ENCODE results near the gene GAL.

DNA sequence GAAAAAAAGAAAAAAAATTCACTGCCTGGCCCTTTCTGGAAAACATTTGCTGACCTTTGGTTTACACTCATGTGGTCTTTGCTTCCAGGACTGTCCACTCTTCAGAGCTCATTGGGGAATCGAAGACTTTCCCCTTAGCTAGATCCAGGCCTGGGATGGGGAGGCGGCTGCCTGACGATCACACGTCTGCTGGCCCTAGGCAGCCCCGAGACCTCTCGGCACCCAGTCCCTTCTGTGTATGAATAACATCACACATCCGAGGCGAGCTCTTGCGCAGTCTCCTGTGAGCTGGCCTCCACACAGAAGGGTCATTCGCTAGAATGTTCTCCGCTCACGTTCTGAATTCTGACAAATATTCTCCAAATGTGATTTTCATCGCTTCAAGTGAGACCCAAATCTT, 25.7 kb upstream of the GAL start:
- TF ChIP-seq, protein P1, sequence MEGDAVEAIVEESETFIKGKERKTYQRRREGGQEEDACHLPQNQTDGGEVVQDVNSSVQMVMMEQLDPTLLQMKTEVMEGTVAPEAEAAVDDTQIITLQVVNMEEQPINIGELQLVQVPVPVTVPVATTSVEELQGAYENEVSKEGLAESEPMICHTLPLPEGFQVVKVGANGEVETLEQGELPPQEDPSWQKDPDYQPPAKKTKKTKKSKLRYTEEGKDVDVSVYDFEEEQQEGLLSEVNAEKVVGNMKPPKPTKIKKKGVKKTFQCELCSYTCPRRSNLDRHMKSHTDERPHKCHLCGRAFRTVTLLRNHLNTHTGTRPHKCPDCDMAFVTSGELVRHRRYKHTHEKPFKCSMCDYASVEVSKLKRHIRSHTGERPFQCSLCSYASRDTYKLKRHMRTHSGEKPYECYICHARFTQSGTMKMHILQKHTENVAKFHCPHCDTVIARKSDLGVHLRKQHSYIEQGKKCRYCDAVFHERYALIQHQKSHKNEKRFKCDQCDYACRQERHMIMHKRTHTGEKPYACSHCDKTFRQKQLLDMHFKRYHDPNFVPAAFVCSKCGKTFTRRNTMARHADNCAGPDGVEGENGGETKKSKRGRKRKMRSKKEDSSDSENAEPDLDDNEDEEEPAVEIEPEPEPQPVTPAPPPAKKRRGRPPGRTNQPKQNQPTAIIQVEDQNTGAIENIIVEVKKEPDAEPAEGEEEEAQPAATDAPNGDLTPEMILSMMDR (conservative IDR thresholded peaks at IDR 0.05; ENCODE audit: low read depth, low read length) = no peak
- TF ChIP-seq EZH2 (IDR thresholded peaks at IDR 0.05; ENCODE audit: borderline replicate concordance, low read depth, low read length, poor library complexity, severe bottlenecking) = no peak

Measured in A673 (cell line).